Left colon (tissue), 2 donors: ENCODE measurements around the gene ESYT1. TPM values are rescaled to one million over a fixed set of nuclear protein-coding genes. Genes with fewer than 3 reads are reported as not detected.

ENCODE experiments used
- ATAC-seq: fragments of 200-7000 bp; cut with Tn5 transposase; one replicate; pipeline ENCODE4 v1.9.1; 2020; ENCODE audit warnings: mild to moderate bottlenecking, moderate library complexity
- DNase-seq, 2 donors: peaks; one replicate each; pipeline ENCODE4 v3.0.0-alpha.2; 2020
- intact Hi-C, 2 donors: fragments of 100-400 bp; cut with DNase I in 1 of 2; cut with micrococcal nuclease in 1 of 2; formaldehyde crosslinking; loops; one replicate each; pipeline versions ENCODE4 v1.11.2 to v1.14.0; 2022; cut with DNase I, micrococcal nuclease
- long read RNA-seq: library from polyadenylated mRNA; unstranded; transcript quantifications from one replicate; pipeline ENCODE4 v2.0.0, GENCODE V29; 2021
- total RNA-seq, 2 donors: library from RNA; stranded (reverse); fragmentation: NEBNext Ultra II Directional; extraction: Animal tissue kit (Norgen Biotek cat#: 25700); gene quantifications; one replicate each; pipeline ENCODE4 v1.2.1, GENCODE V29; 2021
- donor health status: DM: no; HTN: no; CAD: no.
- donor health status: DM: yes; HTN: yes; CAD: no.

Gene ESYT1, protein sequence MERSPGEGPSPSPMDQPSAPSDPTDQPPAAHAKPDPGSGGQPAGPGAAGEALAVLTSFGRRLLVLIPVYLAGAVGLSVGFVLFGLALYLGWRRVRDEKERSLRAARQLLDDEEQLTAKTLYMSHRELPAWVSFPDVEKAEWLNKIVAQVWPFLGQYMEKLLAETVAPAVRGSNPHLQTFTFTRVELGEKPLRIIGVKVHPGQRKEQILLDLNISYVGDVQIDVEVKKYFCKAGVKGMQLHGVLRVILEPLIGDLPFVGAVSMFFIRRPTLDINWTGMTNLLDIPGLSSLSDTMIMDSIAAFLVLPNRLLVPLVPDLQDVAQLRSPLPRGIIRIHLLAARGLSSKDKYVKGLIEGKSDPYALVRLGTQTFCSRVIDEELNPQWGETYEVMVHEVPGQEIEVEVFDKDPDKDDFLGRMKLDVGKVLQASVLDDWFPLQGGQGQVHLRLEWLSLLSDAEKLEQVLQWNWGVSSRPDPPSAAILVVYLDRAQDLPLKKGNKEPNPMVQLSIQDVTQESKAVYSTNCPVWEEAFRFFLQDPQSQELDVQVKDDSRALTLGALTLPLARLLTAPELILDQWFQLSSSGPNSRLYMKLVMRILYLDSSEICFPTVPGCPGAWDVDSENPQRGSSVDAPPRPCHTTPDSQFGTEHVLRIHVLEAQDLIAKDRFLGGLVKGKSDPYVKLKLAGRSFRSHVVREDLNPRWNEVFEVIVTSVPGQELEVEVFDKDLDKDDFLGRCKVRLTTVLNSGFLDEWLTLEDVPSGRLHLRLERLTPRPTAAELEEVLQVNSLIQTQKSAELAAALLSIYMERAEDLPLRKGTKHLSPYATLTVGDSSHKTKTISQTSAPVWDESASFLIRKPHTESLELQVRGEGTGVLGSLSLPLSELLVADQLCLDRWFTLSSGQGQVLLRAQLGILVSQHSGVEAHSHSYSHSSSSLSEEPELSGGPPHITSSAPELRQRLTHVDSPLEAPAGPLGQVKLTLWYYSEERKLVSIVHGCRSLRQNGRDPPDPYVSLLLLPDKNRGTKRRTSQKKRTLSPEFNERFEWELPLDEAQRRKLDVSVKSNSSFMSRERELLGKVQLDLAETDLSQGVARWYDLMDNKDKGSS
- total RNA-seq = 10 to 100 TPM; 44.4 to 48.6 TPM
- long read RNA-seq, full-length matches to known transcripts = 5 of 37 reads
- long read RNA-seq, partial matches to known transcripts = 25 of 37 reads
- long read RNA-seq, other reads (novel, unspliced or antisense) = 7 of 37 reads

DNA sequence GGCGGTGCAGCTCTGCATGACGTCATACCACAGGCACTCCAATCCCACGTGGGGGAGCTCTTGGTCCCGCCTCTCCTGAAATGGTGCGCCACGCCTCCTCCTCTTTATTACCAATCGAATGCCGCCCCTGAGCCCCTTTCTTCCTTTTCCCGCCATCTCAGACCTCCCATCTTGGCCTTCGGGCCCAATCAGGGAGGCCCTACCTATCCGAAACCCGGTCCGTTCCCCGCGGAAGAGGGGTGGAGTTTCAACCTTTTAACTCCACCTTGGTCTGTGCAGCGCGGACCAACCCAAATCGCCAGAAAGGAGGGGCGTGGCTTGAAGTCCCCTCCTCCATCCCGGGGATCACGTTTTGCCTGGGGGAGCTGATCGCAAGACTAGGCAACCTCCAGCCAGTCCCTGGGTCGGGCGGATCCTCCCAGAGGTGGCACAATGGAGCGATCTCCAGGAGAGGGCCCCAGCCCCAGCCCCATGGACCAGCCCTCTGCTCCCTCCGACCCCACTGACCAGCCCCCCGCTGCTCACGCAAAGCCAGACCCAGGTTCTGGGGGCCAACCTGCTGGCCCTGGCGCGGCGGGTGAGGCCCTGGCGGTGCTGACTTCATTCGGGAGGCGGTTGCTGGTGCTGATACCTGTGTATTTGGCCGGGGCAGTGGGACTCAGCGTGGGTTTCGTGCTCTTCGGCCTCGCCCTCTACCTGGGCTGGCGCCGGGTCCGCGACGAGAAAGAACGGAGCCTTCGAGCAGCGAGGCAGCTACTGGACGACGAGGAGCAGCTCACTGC is at the start of gene ESYT1:
Gene ESYT1, plus strand, starts transcription at position 380 of the 782 bp plus-strand sequence. Its CDS starts 53 bp downstream, at position 433.
- intact Hi-C loops = loop anchor here in 1 of 2 donors (5.0 to 10.0 kb wide), 2 partner anchors 34 to 57 kb away; partner anchors contain the start of gene SMARCC2

DNA sequence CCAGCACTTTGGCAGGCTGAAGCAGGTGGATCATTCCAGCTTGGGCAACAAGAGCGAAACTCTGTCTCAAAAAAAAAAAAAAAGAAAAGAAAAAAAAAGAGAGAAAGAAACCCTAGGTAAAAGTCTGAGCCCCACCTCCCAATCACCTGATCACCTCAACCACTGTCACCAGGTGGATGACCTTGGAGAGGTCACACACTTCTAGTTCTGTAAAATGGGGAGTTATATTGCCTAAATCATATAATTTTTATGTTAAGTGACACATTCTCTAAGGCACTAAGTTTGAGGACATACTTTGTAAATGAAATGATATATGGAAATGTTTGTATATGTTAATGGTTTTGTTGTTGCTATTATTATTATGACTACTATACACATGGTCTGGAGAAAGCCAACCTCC is 49.6 kb upstream of the ESYT1 start:
- no peak for ATAC-seq
- intact Hi-C loops = no loop called here
- no peak for DNase-seq

More for the DNA sequence above, at the start of gene ESYT1:
- DNase-seq = peak; percentile 97 to 100
- ATAC-seq = peak; percentile 81

DNA sequence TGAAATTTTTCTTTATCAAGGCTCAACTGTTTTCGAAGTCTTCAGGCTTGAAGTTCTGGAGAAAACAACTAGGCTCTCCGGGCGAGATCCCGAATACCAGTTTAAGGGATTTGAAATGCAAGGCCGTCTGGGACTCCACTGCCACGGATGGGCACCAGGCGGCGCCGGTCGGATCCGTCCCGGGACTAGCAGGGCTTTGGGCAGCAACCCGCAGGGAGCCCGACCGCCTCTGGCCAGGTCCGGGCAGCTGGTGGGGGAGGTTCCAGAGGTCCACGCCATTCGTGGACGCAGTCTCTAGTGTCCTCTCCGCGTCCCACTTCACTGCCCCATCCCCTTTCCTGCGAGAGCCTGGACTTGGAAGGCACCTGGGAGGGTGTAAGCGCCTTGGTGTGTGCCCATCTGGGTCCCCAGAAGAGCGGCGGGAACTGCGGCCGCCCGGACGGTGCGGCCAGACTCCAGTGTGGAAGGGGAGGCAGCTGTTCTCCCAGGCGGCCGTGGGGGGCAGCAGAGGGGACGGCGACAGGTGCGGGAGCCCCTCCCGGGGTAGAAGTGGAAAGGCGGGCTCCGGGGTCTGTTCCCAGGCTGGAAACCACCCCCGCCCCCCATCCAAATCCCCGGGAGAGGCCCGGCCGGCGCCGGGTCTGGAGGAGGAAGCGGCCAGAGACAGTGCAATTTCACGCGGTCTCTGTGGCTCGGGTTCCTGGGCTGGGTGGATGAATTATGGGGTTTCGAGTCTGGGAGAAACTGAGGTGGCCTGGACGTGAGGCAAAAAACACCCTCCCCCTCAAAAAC is 48.9 kb upstream of the ESYT1 start:
- ATAC-seq = peak; percentile 53
- peak; percentile 86 to 94 for DNase-seq
- intact Hi-C loops = no loop called here

GRCh38 chr12:56079723-56080555 is 48.1 kb upstream of the ESYT1 start, which contains the start of gene ERBB3:
Gene ERBB3, plus strand, starts transcription at chr12:56080165. Its CDS starts 136 bp downstream, at chr12:56080301.
- ATAC-seq = peak; percentile 73
- DNase-seq = peak; percentile 86 to 87
- intact Hi-C loops = no loop called here

GRCh38 chr12:56080556-56081138 is 47.4 kb upstream of the ESYT1 start:
- intact Hi-C loops = no loop called here
- DNase-seq = peak; percentile 76 to 83
- peak; percentile 62 for ATAC-seq

- peak; percentile 74 to 90 for DNase-seq
- intact Hi-C loops = no loop called here
- peak; percentile 62 for ATAC-seq
These were observed 46.4 kb upstream of the ESYT1 start for GRCh38 chr12:56081393-56082347.

DNA sequence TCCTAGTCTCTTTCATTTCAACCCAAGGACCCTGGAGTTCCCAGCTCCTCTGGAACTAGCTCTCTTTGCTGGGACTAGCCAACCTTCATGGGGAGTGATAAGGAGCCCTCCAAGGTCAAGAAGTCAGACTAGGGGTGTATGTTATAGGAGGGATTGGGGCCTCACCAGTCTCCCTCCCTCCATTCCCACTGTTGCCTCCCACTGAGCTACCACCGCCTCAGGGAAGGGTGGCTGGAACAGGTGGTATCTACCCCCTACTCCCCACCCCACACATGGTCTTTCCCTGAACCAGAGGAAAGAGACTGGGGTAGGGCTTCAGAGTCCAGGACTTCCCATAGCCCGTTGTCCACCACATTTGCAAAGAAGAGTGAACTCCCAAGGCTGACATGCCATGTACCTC is 45.7 kb upstream of the ESYT1 start:
- intact Hi-C loops = no loop called here
- ATAC-seq = no peak
- DNase-seq = no peak

DNA sequence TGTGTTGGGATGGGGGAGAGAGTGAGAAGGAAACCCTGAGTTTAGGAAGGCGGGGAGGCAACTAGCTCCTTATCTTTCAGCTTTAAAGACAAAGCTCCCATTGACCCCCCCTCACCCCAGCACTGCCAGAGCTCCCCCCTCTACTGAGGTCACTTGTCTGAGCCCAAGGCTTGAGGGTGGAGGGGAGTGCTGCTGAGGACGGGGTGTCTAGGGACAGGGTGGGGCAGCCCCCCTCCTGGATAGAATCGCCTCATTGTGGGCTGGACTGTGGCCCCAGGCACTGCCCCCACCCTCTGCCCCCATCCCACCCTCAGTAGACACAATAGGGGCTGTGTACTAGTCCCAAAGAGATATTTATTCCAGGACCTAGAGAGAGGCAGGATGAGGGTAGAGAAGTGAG is 45.1 kb upstream of the ESYT1 start:
- DNase-seq (no peak), ATAC-seq (no peak)
- intact Hi-C loops = no loop called here

GRCh38 chr12:56084958-56085543 is 43.0 kb upstream of the ESYT1 start:
- DNase-seq = peak; percentile 45 to 47
- no peak for ATAC-seq
- intact Hi-C loops = no loop called here

GRCh38 chr12:56086096-56086495 is 42.0 kb upstream of the ESYT1 start:
- peak; percentile 50 to 59 for DNase-seq
- intact Hi-C loops = no loop called here

GRCh38 chr12:56086608-56087007 is 41.5 kb upstream of the ESYT1 start:
- intact Hi-C loops = no loop called here
- no peak for DNase-seq
- ATAC-seq = no peak

More at GRCh38 chr12:56086096-56086495, 42.0 kb upstream of the ESYT1 start:
- peak; percentile 12 for ATAC-seq

DNA sequence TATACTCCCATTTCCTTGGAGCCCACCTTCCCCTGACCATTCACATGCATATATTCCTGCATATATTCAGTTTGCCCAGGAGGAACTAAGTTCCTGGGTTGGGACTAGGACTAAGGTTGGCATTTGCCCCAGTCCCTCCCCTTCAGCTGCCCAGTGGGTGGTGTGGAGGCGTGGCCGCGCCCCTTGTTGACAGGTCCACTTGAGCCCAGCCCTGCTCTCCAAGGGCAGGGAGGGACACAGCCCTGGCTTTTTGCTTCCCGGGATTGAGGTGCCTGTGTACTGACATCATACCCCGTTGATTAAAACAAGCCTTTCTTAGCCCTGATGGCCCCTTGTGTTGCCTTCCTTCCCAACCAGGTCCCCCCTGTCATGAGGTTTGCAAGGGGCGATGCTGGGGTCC is 40.8 kb upstream of the ESYT1 start:
- peak; percentile 92 for ATAC-seq
- DNase-seq = peak; percentile 91 to 94
- intact Hi-C loops = no loop called here

DNA sequence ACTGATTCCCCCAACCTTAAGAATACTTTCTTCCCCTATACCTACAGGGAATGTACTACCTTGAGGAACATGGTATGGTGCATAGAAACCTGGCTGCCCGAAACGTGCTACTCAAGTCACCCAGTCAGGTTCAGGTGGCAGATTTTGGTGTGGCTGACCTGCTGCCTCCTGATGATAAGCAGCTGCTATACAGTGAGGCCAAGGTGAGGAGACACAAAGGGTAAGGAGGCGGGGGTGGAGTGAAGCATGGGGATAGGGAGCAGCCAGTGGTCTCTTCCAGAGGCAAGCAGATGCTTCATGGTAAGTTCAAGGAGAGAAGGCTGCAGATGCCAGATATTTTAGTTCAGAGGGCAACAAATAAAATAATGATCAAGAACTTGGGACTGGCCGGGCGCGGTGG is 30.3 kb upstream of the ESYT1 start:
- intact Hi-C loops = no loop called here
- ATAC-seq (no peak), DNase-seq (no peak)

GRCh38 chr12:56098592-56098991 is 29.5 kb upstream of the ESYT1 start:
- intact Hi-C loops = no loop called here
- ATAC-seq (no peak), DNase-seq (no peak)

DNA sequence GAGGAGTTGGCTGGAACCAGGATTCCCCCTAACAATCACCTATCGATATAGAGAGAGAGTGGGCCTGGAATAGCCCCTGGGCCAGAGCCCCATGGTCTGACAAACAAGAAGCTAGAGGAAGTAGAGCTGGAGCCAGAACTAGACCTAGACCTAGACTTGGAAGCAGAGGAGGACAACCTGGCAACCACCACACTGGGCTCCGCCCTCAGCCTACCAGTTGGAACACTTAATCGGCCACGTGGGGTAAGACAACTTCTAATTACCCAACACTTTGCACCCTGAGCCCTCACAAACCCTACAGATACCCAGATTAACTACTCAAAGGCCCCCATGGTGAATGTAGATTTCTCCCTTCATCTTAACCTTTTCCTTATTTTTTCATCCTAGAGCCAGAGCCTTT is 28.3 kb upstream of the ESYT1 start:
- intact Hi-C loops = no loop called here
- no peak for DNase-seq
- no peak for ATAC-seq
